Esophagus (tissue), 2 donors: Measurements from ENCODE around the gene FBXL7. TPM values are rescaled to one million over a fixed set of nuclear protein-coding genes. Genes with fewer than 3 reads are reported as not detected.

ENCODE experiments used
- H3K27ac ChIP-seq, 2 donors: one replicate each; pipeline ENCODE4 v1.5.1; 2013; ENCODE audit warnings: low read depth in 2 of 2, mild to moderate bottlenecking in 2 of 2, inconsistent platforms in 1 of 2, low read length in 1 of 2, moderate library complexity in 1 of 2
- H3K27me3 ChIP-seq, 2 donors: one replicate each; pipeline ENCODE4 v1.6.1; 2013; ENCODE audit warnings: low read length in 2 of 2, control low read depth in 1 of 2, mild to moderate bottlenecking in 1 of 2; ENCODE audit not compliant: insufficient read depth in 2 of 2, control insufficient read depth in 1 of 2
- H3K36me3 ChIP-seq, 2 donors: one replicate each; pipeline ENCODE4 v1.6.1; 2013; ENCODE audit warnings: low read length in 1 of 2; ENCODE audit not compliant: control insufficient read depth in 2 of 2, insufficient read depth in 2 of 2
- H3K4me1 ChIP-seq, 2 donors: one replicate each; pipeline ENCODE4 v1.6.1; 2013; ENCODE audit warnings: low read length in 1 of 2; ENCODE audit not compliant: control insufficient read depth in 2 of 2, insufficient read depth in 2 of 2
- H3K4me3 ChIP-seq, 2 donors: one replicate each; pipeline ENCODE4 v1.5.1; 2013; ENCODE audit warnings: low read length in 2 of 2, mild to moderate bottlenecking in 2 of 2, low read depth in 1 of 2, moderate library complexity in 1 of 2
- H3K9me3 ChIP-seq, 2 donors: one replicate each; pipeline ENCODE4 v1.6.1; 2013; ENCODE audit warnings: mild to moderate bottlenecking in 2 of 2, low read depth in 1 of 2, low read length in 1 of 2, moderate library complexity in 1 of 2; ENCODE audit not compliant: control insufficient read depth in 2 of 2, insufficient read depth in 1 of 2
- WGBS, 2 donors: extraction: QIAGEN DNeasy Blood & Tissue Kit; methylation state at CpG; one replicate each; pipeline ENCODE4 v1.1.7; 2013; 5-methylcytosine and 5-hydroxymethylcytosine counted together
- polyA plus RNA-seq, 2 donors: library from polyadenylated mRNA; stranded (reverse); fragments of 200-250 nt; gene quantifications; one replicate each; pipeline ENCODE4 v1.2.3, GENCODE V29; 2013
- donor health status: healthy with polysubstance abuse.
- donor health status: Bipolar disorder and iron deficiency.

Gene FBXL7
- polyA plus RNA-seq, 2 donors: 1.8 to 4.4 TPM

DNA sequence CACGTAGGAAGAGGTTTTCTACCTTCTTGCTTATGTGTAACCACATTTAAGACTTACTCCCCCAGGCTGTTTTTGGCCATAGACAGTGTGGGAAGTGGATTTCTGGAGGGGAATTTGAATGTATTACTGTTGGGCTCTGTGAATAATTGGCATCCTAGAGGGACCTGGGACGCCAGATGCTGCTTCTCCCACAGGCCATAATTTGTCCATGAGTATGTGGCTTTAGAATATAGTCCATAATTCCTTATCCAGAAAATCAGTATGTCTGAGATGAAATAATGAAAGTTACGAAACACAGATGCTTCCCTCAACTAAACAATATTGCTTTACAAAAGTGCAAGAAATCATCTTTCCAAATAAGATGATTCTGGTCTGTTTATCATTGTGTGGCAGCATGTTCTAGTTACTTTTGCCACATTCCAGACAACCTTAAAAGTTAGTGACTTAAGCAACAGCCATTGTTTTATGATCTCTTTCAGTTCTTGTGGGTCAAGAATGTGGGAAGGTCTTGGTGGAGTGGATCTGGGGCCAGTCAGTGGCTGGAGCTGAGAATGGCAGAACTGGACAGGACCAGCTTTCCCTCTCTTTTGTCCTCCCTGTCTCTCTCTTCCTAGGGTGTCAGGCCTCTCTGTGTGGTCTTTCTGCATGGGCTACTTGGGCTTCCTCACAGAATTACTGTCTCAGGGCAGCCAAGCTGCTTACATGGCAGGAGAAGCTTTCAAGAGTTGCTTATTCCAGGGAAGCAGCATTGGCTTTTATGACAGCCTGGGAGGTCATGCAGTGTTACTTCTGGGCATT lies 79.4 kb downstream of the FBXL7 start:
- H3K27me3 ChIP-seq: no peaks in the 10 kb centered on the region
- no peak overlapping the region for H3K4me3 ChIP-seq
- peaks cover 0 to 3% of the 10 kb centered on the region in 2 donors for H3K4me1 ChIP-seq
- WGBS, 2 donors: 72 to 83% methylated on average over 3 of the region's 3 CpGs
- no peaks in the 10 kb centered on the region for H3K36me3 ChIP-seq
- no peak overlapping the region for H3K27ac ChIP-seq
- no peaks in the 10 kb centered on the region for H3K9me3 ChIP-seq

DNA sequence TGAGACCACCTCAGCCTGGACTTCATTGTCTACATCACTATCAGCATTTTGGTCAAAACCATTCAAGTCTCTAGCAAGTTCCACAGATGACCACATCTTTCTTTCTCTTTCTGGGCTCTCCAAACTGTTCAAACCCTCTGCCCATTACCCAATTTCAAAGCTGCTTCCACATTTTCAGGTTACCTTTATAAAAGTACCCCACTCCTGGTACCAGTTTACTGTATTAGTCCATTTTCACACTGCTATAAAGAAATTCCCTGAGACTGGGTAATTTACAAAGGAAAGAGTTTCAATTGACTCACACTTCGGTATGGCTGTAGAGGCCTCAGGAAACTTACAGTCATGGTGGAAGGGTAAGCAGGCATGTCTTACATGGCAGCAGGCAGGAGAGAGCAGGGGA lies 84.5 kb downstream of the FBXL7 start:
- Histone ChIP-seq H3K9me3 (peaks cover 0 to 2% of the 10 kb centered on the region in 2 donors), H3K4me3 (no peak overlapping the region), H3K27ac (no peak overlapping the region), H3K4me1 (peaks cover 0 to 2% of the 10 kb centered on the region in 2 donors), H3K36me3 (no peaks in the 10 kb centered on the region), H3K27me3 (no peaks in the 10 kb centered on the region)
- WGBS, 2 donors: 79 to 93% methylated on average over 1 of the region's 1 CpG

DNA sequence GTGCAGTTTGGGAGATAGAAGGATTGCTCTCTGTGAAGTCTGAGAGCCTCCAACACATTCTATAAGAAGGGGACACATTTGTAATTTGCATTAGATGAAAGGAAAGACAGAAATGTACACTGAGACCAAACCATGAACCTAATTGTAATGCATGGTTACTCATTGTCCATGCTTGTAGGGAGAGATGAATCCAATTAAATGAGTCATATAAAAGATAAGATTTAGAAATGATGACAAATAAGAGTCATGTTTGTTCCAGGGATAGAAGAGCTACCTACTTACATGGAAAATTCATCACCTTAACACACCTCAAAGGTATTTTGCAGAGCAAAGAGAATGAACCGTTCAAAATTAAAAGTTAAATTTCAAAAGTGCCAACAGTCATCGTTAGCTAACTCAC lies 85.1 kb downstream of the FBXL7 start:
- H3K4me1 ChIP-seq: no peaks in the 10 kb centered on the region
- H3K27me3 ChIP-seq: no peaks in the 10 kb centered on the region
- 71 to 74% methylated on average over 2 of the region's 2 CpGs for WGBS, 2 donors
- H3K36me3 ChIP-seq: no peaks in the 10 kb centered on the region
- H3K27ac ChIP-seq: no peak overlapping the region
- H3K4me3 ChIP-seq: no peak overlapping the region
- peaks cover 0 to 2% of the 10 kb centered on the region in 2 donors for H3K9me3 ChIP-seq

DNA sequence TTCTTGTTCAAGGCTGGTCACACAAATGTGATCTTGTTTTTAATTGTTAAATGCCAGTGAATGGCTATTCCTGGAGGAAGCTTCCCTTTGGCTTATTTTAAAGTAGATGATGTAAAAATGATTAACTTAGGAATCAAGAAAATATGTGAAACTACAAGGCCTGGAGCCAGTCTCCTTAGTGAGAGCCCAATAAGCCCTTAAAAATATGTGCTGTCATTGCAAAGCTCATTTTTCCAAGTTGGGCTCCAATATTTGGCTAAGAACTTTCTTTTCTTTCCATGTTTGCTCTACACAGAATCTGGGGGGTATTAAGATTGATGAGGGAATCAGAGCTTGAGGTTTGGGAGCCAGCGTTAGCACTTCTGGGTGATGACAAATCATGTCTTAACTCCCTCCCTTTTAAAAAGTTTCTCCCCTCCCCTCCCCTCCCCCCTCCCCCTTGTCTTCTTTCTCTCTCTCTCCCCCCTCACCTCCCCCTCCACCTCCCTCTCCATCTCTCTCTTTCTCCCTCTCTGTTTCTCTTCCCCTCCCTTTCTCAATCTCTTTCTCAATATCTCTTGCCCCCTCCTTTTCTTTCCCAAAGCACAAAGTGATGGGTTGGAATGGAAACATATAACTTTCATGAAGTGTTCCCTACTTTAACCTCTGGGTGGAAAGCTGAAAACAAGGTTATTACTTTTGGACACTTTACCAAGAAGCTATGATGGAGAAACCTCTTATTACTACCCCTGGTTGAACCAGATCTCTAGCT lies 86.0 kb downstream of the FBXL7 start:
- Histone ChIP-seq H3K27ac (no peak overlapping the region), H3K9me3 (peaks cover 0 to 2% of the 10 kb centered on the region in 2 donors), H3K4me3 (no peak overlapping the region), H3K27me3 (no peaks in the 10 kb centered on the region), H3K36me3 (no peaks in the 10 kb centered on the region), H3K4me1 (no peaks in the 10 kb centered on the region)
- WGBS, 2 donors: 54 to 75% methylated on average over 1 of the region's 1 CpG

DNA sequence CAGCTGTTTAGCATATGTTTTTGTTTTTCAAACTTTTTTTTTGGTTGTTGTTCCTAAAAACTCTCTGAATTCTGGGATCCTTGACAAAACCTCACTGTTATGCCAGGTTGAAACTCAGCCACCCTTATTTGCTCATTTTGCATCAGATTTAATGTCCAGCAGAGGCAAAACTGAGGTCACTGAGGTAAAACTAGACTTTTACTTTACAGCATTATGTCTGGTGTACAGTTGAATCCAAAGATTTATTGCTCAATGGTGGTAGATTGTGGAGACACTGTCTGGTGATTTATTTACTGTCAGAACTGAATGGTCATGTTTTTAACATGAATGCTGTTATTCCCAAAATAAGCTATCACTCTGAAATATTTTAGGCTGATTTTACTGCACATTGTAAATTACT lies 87.9 kb downstream of the FBXL7 start:
- H3K27me3 ChIP-seq: no peaks in the 10 kb centered on the region
- H3K4me3 ChIP-seq: no peak overlapping the region
- no peaks in the 10 kb centered on the region for H3K36me3 ChIP-seq
- peaks cover 0 to 2% of the 10 kb centered on the region in 2 donors for H3K9me3 ChIP-seq
- H3K27ac ChIP-seq: no peak overlapping the region
- H3K4me1 ChIP-seq: no peaks in the 10 kb centered on the region

DNA sequence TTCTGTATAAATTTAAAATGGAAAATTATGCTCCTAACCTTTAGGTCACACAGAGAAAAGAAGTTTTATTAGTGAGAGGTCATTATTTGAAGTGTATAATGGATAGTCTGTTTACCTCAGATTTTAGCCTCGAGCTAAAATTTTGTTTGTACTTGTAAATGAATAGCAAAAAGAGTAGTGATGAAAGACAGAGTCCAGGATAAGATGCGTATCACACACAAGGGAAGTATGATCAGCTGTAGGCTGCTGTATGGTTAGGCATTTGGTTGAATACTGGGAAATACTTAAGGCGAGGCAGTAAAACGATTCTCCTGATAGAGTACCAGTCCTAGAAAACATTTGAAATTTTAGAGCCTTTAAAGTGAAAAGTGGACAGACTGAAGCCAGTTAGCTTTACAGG lies 92.7 kb downstream of the FBXL7 start:
- Histone ChIP-seq H3K36me3 (no peaks in the 10 kb centered on the region), H3K4me1 (no peaks in the 10 kb centered on the region), H3K27me3 (no peaks in the 10 kb centered on the region), H3K4me3 (no peak overlapping the region), H3K27ac (no peak overlapping the region), H3K9me3 (no peaks in the 10 kb centered on the region)
- WGBS, 2 donors: 60 to 67% methylated on average over 4 of the region's 4 CpGs

DNA sequence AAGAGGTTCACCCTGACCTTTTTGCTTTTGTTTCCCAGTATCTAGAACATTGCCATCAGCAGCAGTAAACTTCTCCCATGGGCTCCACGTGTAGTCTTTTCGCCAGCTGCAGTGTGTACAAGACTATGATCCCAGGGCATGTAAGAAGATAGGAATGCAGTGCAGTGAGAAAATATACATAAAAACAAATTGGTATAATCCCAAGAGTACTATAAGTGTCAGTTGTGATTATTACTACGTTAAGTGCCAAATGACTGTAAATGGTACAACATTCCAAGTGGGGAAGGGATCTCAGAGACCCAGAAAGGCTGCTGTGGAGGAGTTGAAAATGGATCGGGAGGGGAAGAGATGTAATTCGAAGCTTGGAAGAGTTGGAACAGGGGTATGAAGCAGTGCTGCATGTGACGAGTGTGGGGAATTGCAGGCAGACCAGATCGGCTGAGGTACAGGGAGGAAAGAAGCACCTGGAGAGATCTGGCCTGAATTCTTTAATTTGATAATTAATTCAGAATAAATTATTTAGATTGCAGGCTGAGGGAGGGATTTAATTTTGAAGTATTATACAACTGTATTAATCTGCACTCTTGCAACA lies 95.1 kb downstream of the FBXL7 start:
- H3K27ac ChIP-seq: no peak overlapping the region
- H3K9me3 ChIP-seq: no peaks in the 10 kb centered on the region
- WGBS, 2 donors: 75 to 84% methylated on average over 7 of the region's 7 CpGs
- H3K27me3 ChIP-seq: no peaks in the 10 kb centered on the region
- no peaks in the 10 kb centered on the region for H3K4me1 ChIP-seq
- H3K4me3 ChIP-seq: no peak overlapping the region
- no peaks in the 10 kb centered on the region for H3K36me3 ChIP-seq

DNA sequence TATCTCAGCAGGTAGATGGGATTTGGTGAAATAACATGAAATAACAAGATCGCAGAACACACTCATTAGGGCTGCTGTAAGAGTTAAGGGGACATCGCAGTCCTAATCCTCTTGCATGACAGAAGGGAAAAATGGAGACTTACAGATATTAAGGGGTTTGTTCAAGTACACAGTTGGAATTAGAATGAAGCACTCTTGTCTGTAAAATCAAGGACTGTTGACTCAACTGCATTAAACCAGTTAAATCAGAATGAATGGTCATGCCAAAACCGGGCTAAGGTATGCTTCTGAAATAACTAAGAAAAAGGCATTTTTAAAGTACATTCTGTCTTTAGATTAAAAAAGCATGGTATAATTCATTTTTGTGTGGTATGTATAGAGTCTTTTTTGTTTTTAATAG lies 95.9 kb downstream of the FBXL7 start:
- WGBS, 2 donors: 82 to 84% methylated on average over 3 of the region's 3 CpGs
- no peaks in the 10 kb centered on the region for H3K4me1 ChIP-seq
- no peak overlapping the region for H3K27ac ChIP-seq
- H3K27me3 ChIP-seq: no peaks in the 10 kb centered on the region
- no peaks in the 10 kb centered on the region for H3K36me3 ChIP-seq
- H3K9me3 ChIP-seq: no peaks in the 10 kb centered on the region
- H3K4me3 ChIP-seq: no peak overlapping the region

DNA sequence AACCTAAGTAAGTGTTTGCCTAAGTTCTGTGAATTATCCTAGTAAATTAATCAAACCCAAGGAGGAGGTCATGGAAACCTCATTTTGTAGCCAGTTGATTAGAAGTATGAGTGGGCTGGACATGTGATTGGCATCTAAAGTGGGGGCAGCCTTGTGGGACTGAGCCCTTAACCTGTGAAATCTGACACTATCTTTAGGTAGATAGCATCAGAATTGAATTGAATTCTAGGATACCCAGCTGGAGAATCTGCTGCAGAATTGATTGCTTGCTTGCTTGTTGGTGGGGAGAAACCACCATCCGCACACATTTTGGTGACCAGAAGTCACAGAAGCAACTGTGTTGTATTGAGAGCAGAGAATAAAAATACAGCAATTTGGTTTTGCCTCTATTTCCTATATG lies 97.0 kb downstream of the FBXL7 start:
- H3K9me3 ChIP-seq: no peaks in the 10 kb centered on the region
- 93 to 96% methylated on average over 1 of the region's 1 CpG for WGBS, 2 donors
- no peaks in the 10 kb centered on the region for H3K27me3 ChIP-seq
- H3K4me3 ChIP-seq: no peak overlapping the region
- no peaks in the 10 kb centered on the region for H3K4me1 ChIP-seq
- no peaks in the 10 kb centered on the region for H3K36me3 ChIP-seq
- no peak overlapping the region for H3K27ac ChIP-seq
